ENCODE measurements around the gene SPTLC1.
"Not testable (repeated sequence)": the region's sequence is repeated elsewhere in the genome, so short reads cannot be mapped to it uniquely, and the experiment has no call there.

- TF ChIP-seq CTCF (IDR thresholded peaks at IDR 0.05); EZH2 (IDR thresholded peaks at IDR 0.05; ENCODE audit: borderline replicate concordance, insufficient read depth, low read depth, low read length, poor library complexity, severe bottlenecking): not testable (repeated sequence)
Measured at GRCh38 chr9:92105446-92106225, 9.6 kb downstream of the SPTLC1 start.
